Osteocyte (in vitro differentiated cells): ENCODE data around the gene SNRPB2. TPM values are rescaled to one million over a fixed set of nuclear protein-coding genes. Genes with fewer than 3 reads are reported as not detected.

Experiments used
- DNase-seq: peaks from one replicate; pipeline ENCODE4 v3.0.0; 2021; ENCODE audit warnings: mixed read lengths; ENCODE audit not compliant: unreplicated experiment; ENCODE audit errors: extremely low spot score
- H3K27ac Mint-ChIP-seq: one replicate; pipeline ENCODE4 v1.8.0; 2021; ENCODE audit warnings: mild to moderate bottlenecking, mixed read lengths; ENCODE audit not compliant: unreplicated experiment
- H3K27me3 Mint-ChIP-seq: one replicate; pipeline ENCODE4 v1.8.0; 2021; ENCODE audit warnings: mixed read lengths; ENCODE audit not compliant: unreplicated experiment
- H3K36me3 Mint-ChIP-seq: one replicate; pipeline ENCODE4 v1.8.0; 2021; ENCODE audit warnings: mixed read lengths; ENCODE audit not compliant: unreplicated experiment
- H3K4me1 Mint-ChIP-seq: one replicate; pipeline ENCODE4 v1.8.0; 2021; ENCODE audit warnings: mixed read lengths; ENCODE audit not compliant: unreplicated experiment
- H3K4me3 Mint-ChIP-seq: one replicate; pipeline ENCODE4 v1.8.0; 2021; ENCODE audit warnings: mild to moderate bottlenecking, moderate library complexity, mixed read lengths; ENCODE audit not compliant: unreplicated experiment
- H3K9me3 Mint-ChIP-seq: one replicate; pipeline ENCODE4 v1.8.0; 2021; ENCODE audit warnings: mixed read lengths; ENCODE audit not compliant: unreplicated experiment
- total RNA-seq: library from RNA; stranded (reverse); gene quantifications from 2 replicates; pipeline ENCODE4 v1.2.1, GENCODE V29; 2021
- TF ChIP-seq, protein P1 (sequence below): fragments of 200-600 bp; sonication (generic); IDR thresholded peaks from 2 replicates; pipeline ENCODE4 v1.5.0; 2021; ENCODE audit warnings: antibody characterized with exemption, mild to moderate bottlenecking, moderate library complexity

SNRPB2 gene
- total RNA-seq, 1 donor from 2014 or later: 57.6 TPM

DNA sequence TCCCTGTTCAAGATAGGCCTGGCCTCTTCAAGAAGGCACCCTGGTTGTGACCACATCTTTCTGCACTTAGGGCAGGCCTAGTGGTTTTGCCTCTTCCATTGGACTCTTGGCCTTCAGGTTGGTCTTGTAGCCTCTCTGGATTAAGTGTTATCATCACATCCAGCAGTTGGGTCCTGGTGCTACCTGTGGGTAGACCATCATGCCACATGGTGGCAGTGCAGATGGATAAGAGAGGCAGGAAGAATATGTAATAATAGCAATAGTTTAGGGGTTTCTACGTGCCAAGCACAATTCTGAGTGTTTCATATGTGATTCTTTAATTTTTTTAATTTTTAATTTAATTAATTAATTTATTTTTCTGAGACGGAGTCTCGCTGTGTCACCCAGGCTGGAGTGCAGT, 28.5 kb upstream of the SNRPB2 start:
- no peaks in the 10 kb centered on the region for H3K27me3 Mint-ChIP-seq
- no peaks in the 10 kb centered on the region for H3K4me1 Mint-ChIP-seq
- H3K27ac Mint-ChIP-seq: no peak overlapping the region
- H3K36me3 Mint-ChIP-seq: no peaks in the 10 kb centered on the region
- TF ChIP-seq, protein P1, sequence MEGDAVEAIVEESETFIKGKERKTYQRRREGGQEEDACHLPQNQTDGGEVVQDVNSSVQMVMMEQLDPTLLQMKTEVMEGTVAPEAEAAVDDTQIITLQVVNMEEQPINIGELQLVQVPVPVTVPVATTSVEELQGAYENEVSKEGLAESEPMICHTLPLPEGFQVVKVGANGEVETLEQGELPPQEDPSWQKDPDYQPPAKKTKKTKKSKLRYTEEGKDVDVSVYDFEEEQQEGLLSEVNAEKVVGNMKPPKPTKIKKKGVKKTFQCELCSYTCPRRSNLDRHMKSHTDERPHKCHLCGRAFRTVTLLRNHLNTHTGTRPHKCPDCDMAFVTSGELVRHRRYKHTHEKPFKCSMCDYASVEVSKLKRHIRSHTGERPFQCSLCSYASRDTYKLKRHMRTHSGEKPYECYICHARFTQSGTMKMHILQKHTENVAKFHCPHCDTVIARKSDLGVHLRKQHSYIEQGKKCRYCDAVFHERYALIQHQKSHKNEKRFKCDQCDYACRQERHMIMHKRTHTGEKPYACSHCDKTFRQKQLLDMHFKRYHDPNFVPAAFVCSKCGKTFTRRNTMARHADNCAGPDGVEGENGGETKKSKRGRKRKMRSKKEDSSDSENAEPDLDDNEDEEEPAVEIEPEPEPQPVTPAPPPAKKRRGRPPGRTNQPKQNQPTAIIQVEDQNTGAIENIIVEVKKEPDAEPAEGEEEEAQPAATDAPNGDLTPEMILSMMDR: peak; percentile 45
- H3K9me3 Mint-ChIP-seq: no peaks in the 10 kb centered on the region
- no peak overlapping the region for H3K4me3 Mint-ChIP-seq
- DNase-seq: no peak

DNA sequence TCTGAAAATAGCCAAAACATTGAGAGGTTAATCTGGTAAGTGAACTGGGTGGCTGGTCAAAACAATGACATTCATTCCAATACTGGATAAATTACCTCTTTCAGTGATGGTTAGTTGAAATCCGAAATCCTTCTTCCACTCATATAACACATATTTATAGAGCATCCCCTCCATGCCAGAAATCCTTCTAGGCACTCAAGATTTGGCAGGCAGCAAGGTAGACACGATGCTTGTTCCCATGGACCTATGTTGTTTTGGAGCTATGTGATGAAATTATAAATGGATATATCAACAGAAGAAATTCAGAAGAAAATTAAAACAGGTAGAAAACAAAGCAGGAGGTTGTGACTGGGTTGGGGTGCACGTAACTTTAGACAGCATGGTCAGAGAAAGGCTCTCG, 26.3 kb upstream of the SNRPB2 start:
- no peak overlapping the region for H3K27ac Mint-ChIP-seq
- no peaks in the 10 kb centered on the region for H3K4me1 Mint-ChIP-seq
- H3K27me3 Mint-ChIP-seq: no peaks in the 10 kb centered on the region
- H3K4me3 Mint-ChIP-seq: no peak overlapping the region
- H3K9me3 Mint-ChIP-seq: no peaks in the 10 kb centered on the region
- TF ChIP-seq, protein P1: no peak
- DNase-seq: no peak
- no peaks in the 10 kb centered on the region for H3K36me3 Mint-ChIP-seq

DNA sequence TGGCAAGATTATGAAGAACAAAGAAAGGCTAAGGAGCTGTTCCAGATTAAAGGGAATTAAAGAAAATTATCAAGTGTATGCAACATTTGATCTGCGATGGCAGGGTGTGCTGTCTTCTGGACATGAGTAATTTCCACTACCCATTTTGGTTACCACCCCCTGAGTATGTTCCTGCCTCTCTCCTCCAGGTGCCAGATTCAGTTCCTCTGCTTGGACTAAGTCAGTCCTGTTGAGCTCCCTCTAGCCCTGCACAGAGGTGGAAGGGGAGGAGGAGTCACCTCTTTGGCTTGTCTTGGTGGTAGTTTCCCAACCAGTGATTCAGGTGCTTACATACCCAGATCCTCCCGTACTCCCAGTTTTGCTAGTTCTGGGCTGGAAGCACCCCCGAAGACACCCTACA, 22.2 kb upstream of the SNRPB2 start:
- TF ChIP-seq, protein P1: no peak
- Mint-ChIP-seq H3K36me3 (no peaks in the 10 kb centered on the region), H3K4me3 (no peak overlapping the region), H3K27ac (no peak overlapping the region), H3K27me3 (peaks cover 6% of the 10 kb centered on the region), H3K4me1 (no peaks in the 10 kb centered on the region), H3K9me3 (no peaks in the 10 kb centered on the region)
- no peak for DNase-seq

DNA sequence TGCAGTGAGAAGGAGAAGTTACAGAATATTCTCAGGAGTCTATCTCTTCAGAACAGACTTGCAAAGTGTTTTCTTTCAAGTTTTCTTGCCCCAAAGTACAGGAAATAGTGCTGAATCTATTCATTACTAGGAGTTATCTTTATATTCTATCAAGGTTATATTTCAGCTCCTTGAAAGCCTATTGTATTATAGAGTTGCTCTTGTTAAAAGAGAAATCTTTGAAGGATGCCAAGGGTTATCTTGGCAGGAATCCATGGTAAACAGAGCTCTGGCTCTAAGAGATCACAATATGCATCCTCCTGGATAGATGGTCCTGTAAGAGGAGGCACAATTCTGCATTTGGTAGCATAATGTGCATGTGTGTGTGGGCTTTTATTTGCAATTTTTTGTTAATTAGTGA, 21.2 kb upstream of the SNRPB2 start:
- TF ChIP-seq, protein P1: no peak
- Mint-ChIP-seq H3K27me3 (peaks cover 6% of the 10 kb centered on the region), H3K36me3 (no peaks in the 10 kb centered on the region), H3K27ac (no peak overlapping the region), H3K4me3 (no peak overlapping the region), H3K9me3 (no peaks in the 10 kb centered on the region), H3K4me1 (no peaks in the 10 kb centered on the region)
- DNase-seq: no peak

DNA sequence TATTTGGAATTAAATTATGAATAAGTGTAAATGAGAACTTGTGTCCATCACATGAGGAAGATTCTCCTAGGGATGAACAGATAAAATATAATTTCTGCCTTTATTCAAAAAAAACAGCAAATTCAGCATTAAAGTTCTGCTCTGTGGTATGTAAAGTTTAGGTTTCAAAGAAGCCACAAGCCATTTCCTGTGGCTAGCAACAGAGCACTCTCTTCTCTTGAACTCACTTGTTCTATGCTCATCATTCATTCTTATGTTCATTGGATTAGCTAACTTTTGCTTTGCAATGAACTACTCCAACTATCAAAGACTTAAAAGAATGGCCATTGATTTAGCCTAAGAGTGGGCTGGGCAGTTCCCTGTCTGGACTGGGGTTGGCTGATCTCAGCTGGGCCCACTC, 20.8 kb upstream of the SNRPB2 start:
- no peaks in the 10 kb centered on the region for H3K4me1 Mint-ChIP-seq
- no peaks in the 10 kb centered on the region for H3K9me3 Mint-ChIP-seq
- no peak overlapping the region for H3K4me3 Mint-ChIP-seq

More for the DNA sequence above, 20.8 kb upstream of the SNRPB2 start:
- H3K27me3 Mint-ChIP-seq: peaks cover 6% of the 10 kb centered on the region
- TF ChIP-seq, protein P1: no peak
- no peaks in the 10 kb centered on the region for H3K36me3 Mint-ChIP-seq
- DNase-seq: no peak
- no peak overlapping the region for H3K27ac Mint-ChIP-seq
